Measurements from ENCODE around the gene EEF1AKMT3.

Gene EEF1AKMT3

GRCh38 chr12:57772429-57773322 is at the start of gene EEF1AKMT3:
Gene EEF1AKMT3 (plus strand): TSS chr12:57772614. CDS start chr12:57772725, 111 bp downstream.
- DNase-seq: peak; percentile 74

GRCh38 chr12:57722716-57723629 is 49.4 kb upstream of the EEF1AKMT3 start:
- DNase-seq: no peak

DNA sequence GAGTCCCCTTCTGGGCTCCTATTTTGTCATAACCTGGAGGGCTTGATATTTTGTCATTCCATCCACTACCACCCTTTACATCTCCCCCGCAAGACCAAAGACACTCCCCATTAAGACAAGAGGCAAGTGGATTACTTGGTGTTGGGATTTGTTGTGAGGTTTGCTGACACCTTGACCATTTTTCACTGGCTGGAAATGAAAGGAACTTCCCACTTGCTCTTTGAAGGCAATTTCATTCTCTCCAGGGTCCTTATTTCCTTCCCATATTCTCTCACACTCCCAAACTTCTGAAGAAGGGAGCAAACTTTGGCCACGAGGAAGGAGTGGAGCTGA is 48.8 kb upstream of the EEF1AKMT3 start:
- no peak for DNase-seq

DNA sequence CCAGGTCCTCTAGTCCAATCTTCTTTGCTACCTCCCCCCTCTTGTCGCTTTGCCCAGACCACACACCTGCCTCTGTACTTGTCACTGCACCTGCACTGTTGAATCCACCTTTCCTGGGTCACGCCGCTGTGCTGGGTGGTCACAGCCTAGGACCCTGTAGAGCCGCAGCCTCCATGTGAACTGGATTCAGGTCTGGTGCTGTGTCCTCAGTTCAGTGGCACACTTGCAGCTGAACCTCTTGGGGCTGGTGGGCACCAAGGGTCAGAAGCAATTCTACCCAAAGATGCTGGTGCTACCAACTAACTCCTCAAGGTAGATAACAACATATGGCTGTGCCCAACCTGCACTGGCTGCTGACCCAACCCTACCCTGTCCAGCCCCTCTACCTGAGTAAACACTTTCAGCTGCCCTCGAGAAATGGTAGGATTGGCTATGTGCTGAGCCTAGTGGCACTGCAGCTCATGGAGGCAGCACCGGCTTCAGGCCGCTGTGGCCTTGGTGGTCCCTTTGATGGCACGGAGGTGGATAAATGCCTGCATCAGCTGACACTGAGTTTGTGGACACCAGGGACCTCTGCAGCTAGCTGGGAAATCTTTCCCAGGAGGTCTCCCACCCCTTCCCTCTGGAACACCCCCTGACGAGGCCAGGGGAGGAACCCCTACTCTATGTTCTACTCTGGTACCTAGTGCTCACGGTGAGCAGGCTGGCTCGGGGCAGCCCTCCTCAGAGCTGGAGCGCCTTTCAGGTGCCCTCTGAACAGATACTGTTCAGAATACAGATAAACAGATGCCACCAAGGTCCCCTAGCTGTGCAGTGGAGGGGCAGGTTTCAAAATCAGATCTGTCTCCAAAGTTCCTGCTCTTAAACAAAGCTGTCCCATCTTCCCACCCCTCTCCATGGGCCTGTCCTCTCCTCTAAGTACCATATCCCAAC is 48.1 kb upstream of the EEF1AKMT3 start:
- no peak for DNase-seq

DNA sequence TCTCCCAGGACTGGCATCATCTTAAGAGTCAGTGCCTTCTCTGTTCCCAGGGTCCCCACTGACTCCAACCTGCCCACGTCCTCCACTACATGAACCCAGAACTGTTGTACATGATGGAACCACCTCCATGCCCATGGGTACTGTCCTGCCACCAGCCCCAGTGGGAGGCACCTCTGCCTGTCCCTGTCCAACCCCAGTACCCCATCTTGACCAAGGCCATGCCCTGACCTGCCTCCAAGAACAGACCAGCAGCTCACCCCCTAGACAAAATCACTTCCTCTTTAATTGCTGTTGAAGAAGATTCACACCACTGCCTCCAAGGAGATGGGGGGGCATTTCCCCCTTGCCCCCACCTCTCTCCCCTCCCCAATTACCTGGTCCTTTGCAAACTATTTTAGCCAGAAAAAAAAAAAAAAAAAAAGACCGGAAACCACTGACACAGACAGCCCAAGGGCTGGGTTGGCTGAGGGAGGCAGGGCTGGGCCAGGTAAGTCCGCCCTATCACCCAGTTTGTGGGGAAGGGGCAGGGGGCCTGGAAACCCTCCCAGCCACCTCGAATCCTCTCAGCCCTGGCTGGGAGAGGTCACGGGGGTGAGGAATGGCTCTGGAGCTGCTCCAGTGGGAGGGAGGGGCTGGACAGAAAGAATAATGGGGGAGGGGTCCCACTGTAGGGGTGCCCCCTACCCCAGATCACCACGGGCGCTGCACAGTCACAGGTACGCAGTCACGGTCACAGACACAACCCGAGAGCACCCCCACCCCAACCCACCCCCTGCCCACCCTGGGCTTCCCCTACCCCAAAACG is 47.3 kb upstream of the EEF1AKMT3 start:
- no peak for DNase-seq

- DNase-seq: no peak
Observed at GRCh38 chr12:57725851-57726150, 46.6 kb upstream of the EEF1AKMT3 start.

- DNase-seq: peak; percentile 36
Observed at GRCh38 chr12:57726151-57726883, 46.1 kb upstream of the EEF1AKMT3 start.

- DNase-seq: no peak
Observed at GRCh38 chr12:57726884-57727757, 45.3 kb upstream of the EEF1AKMT3 start.

- DNase-seq: no peak
Observed at GRCh38 chr12:57727758-57728395, 44.5 kb upstream of the EEF1AKMT3 start.

GRCh38 chr12:57729321-57729844 is 43.0 kb upstream of the EEF1AKMT3 start:
- no peak for DNase-seq

GRCh38 chr12:57730336-57731067 is 41.9 kb upstream of the EEF1AKMT3 start:
- no peak for DNase-seq

GRCh38 chr12:57731411-57732080 is 40.9 kb upstream of the EEF1AKMT3 start:
- DNase-seq: no peak

GRCh38 chr12:57732270-57732669 is 40.1 kb upstream of the EEF1AKMT3 start:
- DNase-seq: no peak

- DNase-seq: no peak
Observed at GRCh38 chr12:57732726-57733593, 39.5 kb upstream of the EEF1AKMT3 start.

- no peak for DNase-seq
Observed at GRCh38 chr12:57733928-57734327, 38.5 kb upstream of the EEF1AKMT3 start.

DNA sequence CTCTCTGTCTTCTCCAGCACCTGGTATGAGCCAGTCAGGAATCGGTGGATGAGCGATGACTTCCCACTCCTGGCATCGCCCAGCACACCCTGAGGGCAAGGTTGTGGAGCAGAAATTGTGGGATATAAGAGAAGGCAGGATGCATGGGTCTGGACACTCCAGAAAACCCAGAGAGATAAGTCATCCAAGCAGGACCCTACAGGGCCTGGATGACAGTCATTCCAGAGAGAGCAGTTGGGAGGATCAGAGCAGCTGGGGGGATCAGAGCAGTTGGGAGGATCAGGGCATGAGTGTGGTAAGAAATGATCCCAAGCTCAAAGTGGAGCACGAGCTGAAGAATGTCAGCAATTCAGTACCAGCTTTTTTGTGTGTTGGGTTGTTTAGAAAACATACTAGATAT is 37.8 kb upstream of the EEF1AKMT3 start:
- no peak for DNase-seq

Data from hematopoietic multipotent progenitor cell treated with erythropoietin and hydrocortisone succinate and interleukin-3 and kit ligand, for 6 days (in vitro differentiated cells).